T-cell (primary cell): Measurements from ENCODE around the gene EAF1. TPM values are rescaled to one million over a fixed set of nuclear protein-coding genes. Genes with fewer than 3 reads are reported as not detected.

Experiments
- ATAC-seq, 4 experiments: fragments of 200-7000 bp in 3 of 4; fragments of 150-1000 bp in 1 of 4; cut with Tn5 transposase; replicated peaks in 1 of 4; 1 replicate in 3 of 4; 2 replicates in 1 of 4; pipeline ENCODE4 v1.10.0; 2021; ENCODE audit warnings: moderate library complexity in 3 of 4, mild to moderate bottlenecking in 2 of 4, moderate number of reproducible peaks in 1 of 4
- CTCF ChIA-PET, 2 donors: fragments of 300-600 bp; sonication (Branson Sonifier 250); formaldehyde crosslinking; loops; one replicate each; lab custom pipeline; 2022; ENCODE audit warnings: antibody characterized with exemption in 2 of 2; lab: Charles Lee
- POLR2A ChIA-PET, 2 donors: fragments of 300-600 bp; sonication (Branson Sonifier 250); formaldehyde crosslinking; loops; one replicate each; lab custom pipeline; 2022; ENCODE audit warnings: antibody characterized with exemption in 2 of 2; lab: Charles Lee
- DNase-seq, 35 experiments: peaks; one replicate each; pipeline versions ENCODE4 v3.0.0 to v3.0.0-alpha.2; 2013 to 2023
- H3K27ac ChIP-seq: one replicate; pipeline ENCODE4 v1.5.1; 2013; ENCODE audit warnings: low read length
- H3K27me3 ChIP-seq, 2 experiments: replicated peaks in 1 of 2; 1 replicate in 1 of 2; 2 replicates in 1 of 2; pipeline versions ENCODE4 v1.6.1 to v1.7.0; 2013; ENCODE audit warnings: low read length in 1 of 2, mixed read lengths in 1 of 2; ENCODE audit not compliant: control insufficient read depth in 2 of 2, insufficient read depth in 2 of 2; ENCODE audit errors: extremely low read depth in 1 of 2
- H3K36me3 ChIP-seq, 2 donors: 1 replicate in 1 of 2; 2 replicates in 1 of 2; pipeline versions ENCODE4 v1.6.1 to v1.7.0; 2013; ENCODE audit warnings: low read length in 1 of 2; ENCODE audit not compliant: control insufficient read depth in 2 of 2, insufficient read depth in 1 of 2; ENCODE audit errors: extremely low read depth in 1 of 2
- H3K4me1 ChIP-seq, 2 experiments: 1 replicate in 1 of 2; 2 replicates in 1 of 2; pipeline versions ENCODE4 v1.6.1 to v1.7.0; 2013; ENCODE audit warnings: low read length in 2 of 2, mixed read lengths in 1 of 2; ENCODE audit not compliant: insufficient read depth in 2 of 2, control insufficient read depth in 1 of 2; ENCODE audit errors: extremely low read depth in 1 of 2
- H3K4me3 ChIP-seq, 2 donors: 1 replicate in 1 of 2; 2 replicates in 1 of 2; pipeline versions ENCODE4 v1.5.1 to v1.7.0; 2013; ENCODE audit warnings: mild to moderate bottlenecking in 2 of 2, low read length in 1 of 2, moderate library complexity in 1 of 2; ENCODE audit not compliant: control insufficient read depth in 1 of 2; ENCODE audit errors: extremely low read depth in 1 of 2
- H3K9me3 ChIP-seq: 2 replicates; pipeline ENCODE4 v1.7.0; 2013
- H3K27ac Mint-ChIP-seq, 2 donors: one replicate each; pipeline ENCODE4 v1.8.0; 2020 to 2021; ENCODE audit warnings: mild to moderate bottlenecking in 2 of 2, mixed read lengths in 2 of 2
- H3K27me3 Mint-ChIP-seq, 2 donors: one replicate each; pipeline ENCODE4 v1.8.0; 2021 to 2022; ENCODE audit warnings: mixed read lengths in 2 of 2
- H3K36me3 Mint-ChIP-seq: one replicate; pipeline ENCODE4 v1.8.0; 2021; ENCODE audit warnings: mixed read lengths
- H3K4me1 Mint-ChIP-seq, 3 donors: one replicate each; pipeline ENCODE4 v1.8.0; 2020 to 2022; ENCODE audit warnings: mixed read lengths in 3 of 3, mild to moderate bottlenecking in 1 of 3
- H3K4me3 Mint-ChIP-seq, 3 donors: one replicate each; pipeline ENCODE4 v1.8.0; 2020 to 2022; ENCODE audit warnings: mild to moderate bottlenecking in 3 of 3, mixed read lengths in 3 of 3, moderate library complexity in 3 of 3
- H3K9me3 Mint-ChIP-seq, 3 donors: one replicate each; pipeline ENCODE4 v1.8.0; 2020 to 2022; ENCODE audit warnings: mixed read lengths in 3 of 3
- WGBS: methylation state at CpG from one replicate; pipeline ENCODE4 v1.1.5; 2013; ENCODE audit warnings: missing lambda C conversion rate; ENCODE audit not compliant: insufficient coverage; 5-methylcytosine and 5-hydroxymethylcytosine counted together
- total RNA-seq, 35 experiments: library from RNA in 6 of 35; stranded (reverse) in 6 of 35; fragments of 120-200 nt in 1 of 35; gene quantifications; one replicate each; pipeline versions ENCODE4 v1.2.1 to v1.2.4 and lab custom pipeline; 2013 to 2026

Gene EAF1
- total RNA-seq, 5 donors from 2014 or later (not counting 1 experiment from before 2014, with no cell fraction given): 17.9 to 29.7 (median 22.8) TPM

- ATAC-seq (no peak), DNase-seq (no peak)
- Mint-ChIP-seq H3K27ac (no peak overlapping the region), H3K4me3 (no peak overlapping the region), H3K4me1 (peaks cover 15 to 33% (median 17%) of the 10 kb centered on the region in 3 donors), H3K9me3 (no peaks in the 10 kb centered on the region), H3K27me3 (no peaks in the 10 kb centered on the region), H3K36me3 (no peaks in the 10 kb centered on the region)
- Histone ChIP-seq H3K9me3 (no peaks in the 10 kb centered on the region), H3K4me1 (peaks cover 0 to 17% of the 10 kb centered on the region in 2 experiments), H3K36me3 (no peaks in the 10 kb centered on the region), H3K4me3 (no peak overlapping the region), H3K27me3 (no peaks in the 10 kb centered on the region), H3K27ac (no peak overlapping the region)
- ChIA-PET POLR2A (no interaction called here), CTCF (interaction anchor here in 1 of 2 donors (0.8 to 1.8 kb wide), 2 partner anchors 135 to 200 kb away, joined by 3 to 7 read pairs; no protein-coding TSS in a partner anchor)
- no CpG with 5 or more reads among the region's 3 CpGs for WGBS
Observed at GRCh38 chr3:15403495-15403894, 23.9 kb upstream of the EAF1 start.

- POLR2A ChIA-PET: interaction anchor here in 1 of 2 donors (0.6 kb wide), 3 partner anchors 10 to 197 kb away, joined by 3 read pairs; no protein-coding TSS in a partner anchor
- no peak overlapping the region for H3K4me3 Mint-ChIP-seq
- H3K27me3 ChIP-seq: no peaks in the 10 kb centered on the region
- no peaks in the 10 kb centered on the region for H3K9me3 ChIP-seq
- WGBS: 83% methylated on average over 1 of the region's 3 CpGs
- peaks cover 15 to 31% (median 17%) of the 10 kb centered on the region in 3 donors for H3K4me1 Mint-ChIP-seq
- H3K4me1 ChIP-seq: peaks cover 0 to 14% of the 10 kb centered on the region in 2 experiments
- H3K27me3 Mint-ChIP-seq: no peaks in the 10 kb centered on the region
- H3K9me3 Mint-ChIP-seq: no peaks in the 10 kb centered on the region
- CTCF ChIA-PET: interaction anchor here (0.6 to 2.0 kb wide), 2 partner anchors 38 to 136 kb away, joined by 4 to 19 read pairs; no protein-coding TSS in a partner anchor
- H3K27ac ChIP-seq: no peak overlapping the region
- no peaks in the 10 kb centered on the region for H3K36me3 Mint-ChIP-seq
- no peak overlapping the region for H3K4me3 ChIP-seq
- DNase-seq (no peak), ATAC-seq (no peak)
- no peaks in the 10 kb centered on the region for H3K36me3 ChIP-seq
- H3K27ac Mint-ChIP-seq: no peak overlapping the region
Observed at GRCh38 chr3:15403965-15404364, 23.4 kb upstream of the EAF1 start.

GRCh38 chr3:15404767-15405166 lies 22.6 kb upstream of the EAF1 start:
- Histone ChIP-seq H3K27me3 (no peaks in the 10 kb centered on the region), H3K36me3 (peaks cover 0 to 3% of the 10 kb centered on the region in 2 donors), H3K27ac (no peak overlapping the region), H3K4me3 (no peak overlapping the region), H3K9me3 (no peaks in the 10 kb centered on the region), H3K4me1 (peaks cover 0 to 8% of the 10 kb centered on the region in 2 experiments)
- ChIA-PET POLR2A (interaction anchor here (0.6 to 1.4 kb wide), 5 partner anchors 54 to 309 kb away, joined by 3 to 6 read pairs (median 3); no protein-coding TSS in a partner anchor), CTCF (interaction anchor here (0.6 to 2.0 kb wide), 29 partner anchors 20 to 287 kb away, joined by 3 to 82 read pairs (median 4); partner anchors contain the start of genes CAPN7 (in 1 of the 2) and SH3BP5 (in 1 of the 2))
- ATAC-seq (no peak), DNase-seq (no peak)
- no peaks in the 10 kb centered on the region for H3K27me3 Mint-ChIP-seq
- no CpG with 5 or more reads among the region's 1 CpG for WGBS
- H3K4me1 Mint-ChIP-seq: peaks cover 7 to 23% (median 15%) of the 10 kb centered on the region in 3 donors
- no peak overlapping the region for H3K4me3 Mint-ChIP-seq
- no peak overlapping the region for H3K27ac Mint-ChIP-seq
- peaks cover 4% of the 10 kb centered on the region for H3K36me3 Mint-ChIP-seq
- no peaks in the 10 kb centered on the region for H3K9me3 Mint-ChIP-seq

GRCh38 chr3:15405448-15406050 lies 21.8 kb upstream of the EAF1 start:
- peaks cover 2 to 8% of the 10 kb centered on the region in 2 donors for H3K36me3 ChIP-seq
- H3K9me3 ChIP-seq: no peaks in the 10 kb centered on the region
- no CpG with 5 or more reads among the region's 3 CpGs for WGBS
- no peaks in the 10 kb centered on the region for H3K27me3 Mint-ChIP-seq
- peak in 2 of 4 experiments; percentile 43 to 69 for ATAC-seq
- H3K27ac ChIP-seq: no peak overlapping the region
- H3K27ac Mint-ChIP-seq: no peak overlapping the region
- H3K36me3 Mint-ChIP-seq: peaks cover 8% of the 10 kb centered on the region
- ChIA-PET POLR2A (interaction anchor here (0.6 to 1.4 kb wide), 5 partner anchors 55 to 310 kb away, joined by 3 to 6 read pairs (median 3); no protein-coding TSS in a partner anchor), CTCF (interaction anchor here (0.5 to 2.0 kb wide), 38 partner anchors 20 to 1854 kb away, joined by 3 to 82 read pairs (median 4); partner anchors contain the start of genes CAPN7 (in 1 of the 2) and SH3BP5 (in 1 of the 2))
- peaks cover 0 to 16% (median 7%) of the 10 kb centered on the region in 3 donors for H3K4me1 Mint-ChIP-seq
- no peak overlapping the region for H3K4me3 Mint-ChIP-seq
- no peaks in the 10 kb centered on the region for H3K27me3 ChIP-seq
- peak in 7 of 35 experiments; percentile 12 to 76 (median 21) for DNase-seq
- H3K9me3 Mint-ChIP-seq: no peaks in the 10 kb centered on the region
- H3K4me3 ChIP-seq: no peak overlapping the region
- peaks cover 0 to 2% of the 10 kb centered on the region in 2 experiments for H3K4me1 ChIP-seq

GRCh38 chr3:15409239-15409638 lies 18.2 kb upstream of the EAF1 start:
- DNase-seq (no peak), ATAC-seq (no peak)
- Histone ChIP-seq H3K36me3 (peaks cover 7 to 40% of the 10 kb centered on the region in 2 donors), H3K27me3 (no peaks in the 10 kb centered on the region), H3K4me3 (no peak overlapping the region), H3K27ac (no peak overlapping the region), H3K4me1 (no peaks in the 10 kb centered on the region), H3K9me3 (no peaks in the 10 kb centered on the region)
- Mint-ChIP-seq H3K27ac (no peak overlapping the region), H3K4me1 (peaks cover 0 to 3% (median 0%) of the 10 kb centered on the region in 3 donors), H3K27me3 (no peaks in the 10 kb centered on the region), H3K4me3 (no peak overlapping the region), H3K9me3 (no peaks in the 10 kb centered on the region), H3K36me3 (peaks cover 28% of the 10 kb centered on the region)
- WGBS: no CpG with 5 or more reads among the region's 3 CpGs
- ChIA-PET POLR2A (no interaction called here), CTCF (no interaction called here)

- Histone ChIP-seq H3K9me3 (no peaks in the 10 kb centered on the region), H3K36me3 (peaks cover 12 to 45% of the 10 kb centered on the region in 2 donors), H3K4me3 (no peak overlapping the region), H3K27me3 (no peaks in the 10 kb centered on the region), H3K27ac (no peak overlapping the region), H3K4me1 (no peaks in the 10 kb centered on the region)
- H3K27me3 Mint-ChIP-seq: no peaks in the 10 kb centered on the region
- no peak overlapping the region for H3K4me3 Mint-ChIP-seq
- ChIA-PET CTCF (no interaction called here), POLR2A (no interaction called here)
- H3K27ac Mint-ChIP-seq: no peak overlapping the region
- DNase-seq (no peak), ATAC-seq (no peak)
- no CpG with 5 or more reads among the region's 2 CpGs for WGBS
- H3K9me3 Mint-ChIP-seq: no peaks in the 10 kb centered on the region
- H3K4me1 Mint-ChIP-seq: peaks cover 0 to 3% (median 0%) of the 10 kb centered on the region in 3 donors
- H3K36me3 Mint-ChIP-seq: peaks cover 29% of the 10 kb centered on the region
Observed at GRCh38 chr3:15409774-15410173, 17.6 kb upstream of the EAF1 start.
